GM23248 (cell line): ENCODE measurements around the gene LY86. TPM values are rescaled to one million over a fixed set of nuclear protein-coding genes. Genes with fewer than 3 reads are reported as not detected.

Experiments
- DNase-seq: peaks from one replicate; pipeline ENCODE4 v3.0.0-alpha.2; 2015
- H2AFZ ChIP-seq: fragments of 200-600 bp; sonication (generic); 2 replicates; pipeline ENCODE4 v1.6.1; 2016; ENCODE audit warnings: antibody characterized with exemption
- H3F3A ChIP-seq: fragments of 200-600 bp; sonication (generic); 2 replicates; pipeline ENCODE4 v1.6.1; 2016; ENCODE audit warnings: mild to moderate bottlenecking, antibody characterized with exemption, mixed run types; ENCODE audit not compliant: insufficient read depth
- H3K27ac ChIP-seq: fragments of 200-600 bp; sonication (generic); 2 replicates; pipeline ENCODE4 v1.5.1; 2016; ENCODE audit warnings: mild to moderate bottlenecking
- H3K27me3 ChIP-seq: fragments of 200-600 bp; sonication (generic); replicated peaks from 2 replicates; pipeline ENCODE4 v1.6.1; 2016; ENCODE audit warnings: mild to moderate bottlenecking; ENCODE audit not compliant: insufficient read depth
- H3K36me3 ChIP-seq: fragments of 200-600 bp; sonication (generic); 2 replicates; pipeline ENCODE4 v1.6.1; 2016; ENCODE audit warnings: low read depth, mild to moderate bottlenecking
- H3K4me1 ChIP-seq: fragments of 200-600 bp; sonication (generic); 2 replicates; pipeline ENCODE4 v1.6.1; 2016; ENCODE audit warnings: mild to moderate bottlenecking; ENCODE audit not compliant: insufficient read depth
- H3K4me2 ChIP-seq: fragments of 200-600 bp; sonication (generic); one replicate; pipeline ENCODE4 v1.6.1; 2016; ENCODE audit warnings: mild to moderate bottlenecking; ENCODE audit not compliant: unreplicated experiment
- H3K4me3 ChIP-seq: fragments of 200-600 bp; sonication (generic); 2 replicates; pipeline ENCODE4 v1.5.1; 2016; ENCODE audit warnings: mild to moderate bottlenecking
- H3K79me2 ChIP-seq: fragments of 200-600 bp; sonication (generic); 2 replicates; pipeline ENCODE4 v1.6.1; 2016; ENCODE audit warnings: mild to moderate bottlenecking; ENCODE audit not compliant: insufficient read depth
- H3K9ac ChIP-seq: fragments of 200-600 bp; sonication (generic); 2 replicates; pipeline ENCODE4 v1.6.1; 2016; ENCODE audit warnings: mild to moderate bottlenecking
- H3K9me2 ChIP-seq: fragments of 200-600 bp; sonication (generic); 2 replicates; pipeline ENCODE4 v1.6.1; 2016; ENCODE audit warnings: mixed run types, mild to moderate bottlenecking, moderate library complexity; ENCODE audit not compliant: insufficient read depth
- H3K9me3 ChIP-seq: fragments of 200-600 bp; sonication (generic); one replicate; pipeline ENCODE4 v1.6.1; 2017; ENCODE audit warnings: low read depth
- H4K20me1 ChIP-seq: fragments of 200-600 bp; sonication (generic); 2 replicates; pipeline ENCODE4 v1.6.0; 2016; ENCODE audit not compliant: insufficient read depth
- EZH2 ChIP-seq: fragments of 200-600 bp; sonication (generic); IDR thresholded peaks from 2 replicates; pipeline ENCODE4 v1.6.1; 2018; ENCODE audit warnings: antibody characterized with exemption, mild to moderate bottlenecking; ENCODE audit not compliant: insufficient read depth, poor library complexity, severe bottlenecking
- EZH2phosphoT487 ChIP-seq: fragments of 200-600 bp; sonication (generic); IDR thresholded peaks from 2 replicates; pipeline ENCODE4 v1.6.1; 2018; ENCODE audit warnings: antibody characterized with exemption, moderate library complexity, mild to moderate bottlenecking, low read depth; ENCODE audit not compliant: insufficient read depth
- WGBS, 2 experiments: methylation state at CpG; one replicate each; pipeline ENCODE4 v1.1.6; 2015 to 2017; ENCODE audit warnings: low lambda C conversion rate in 2 of 2, low coverage in 1 of 2; ENCODE audit errors: missing lambda C conversion rate in 2 of 2; 5-methylcytosine and 5-hydroxymethylcytosine counted together
- in situ Hi-C: fragments of 300-500 bp; cut with MboI; formaldehyde crosslinking; loops from 2 replicates; pipeline ENCODE4 v1.15.0; 2020
- polyA plus RNA-seq: library from polyadenylated mRNA; unstranded; fragments of >200 nt; fragmentation: Nextera tagmentation; extraction: Ambion mirVana; gene quantifications from 2 replicates; pipeline ENCODE4 v1.2.1, GENCODE V29; 2016
- total RNA-seq: library from RNA; depleted of rRNA; stranded (reverse); fragments of >200 nt; shearing (Covaris generic); gene quantifications from 2 replicates; pipeline ENCODE4 v1.2.3, GENCODE V29; 2014

LY86 gene
- total and polyA plus RNA-seq, 2 experiments from 2014 or later = not detected

DNA sequence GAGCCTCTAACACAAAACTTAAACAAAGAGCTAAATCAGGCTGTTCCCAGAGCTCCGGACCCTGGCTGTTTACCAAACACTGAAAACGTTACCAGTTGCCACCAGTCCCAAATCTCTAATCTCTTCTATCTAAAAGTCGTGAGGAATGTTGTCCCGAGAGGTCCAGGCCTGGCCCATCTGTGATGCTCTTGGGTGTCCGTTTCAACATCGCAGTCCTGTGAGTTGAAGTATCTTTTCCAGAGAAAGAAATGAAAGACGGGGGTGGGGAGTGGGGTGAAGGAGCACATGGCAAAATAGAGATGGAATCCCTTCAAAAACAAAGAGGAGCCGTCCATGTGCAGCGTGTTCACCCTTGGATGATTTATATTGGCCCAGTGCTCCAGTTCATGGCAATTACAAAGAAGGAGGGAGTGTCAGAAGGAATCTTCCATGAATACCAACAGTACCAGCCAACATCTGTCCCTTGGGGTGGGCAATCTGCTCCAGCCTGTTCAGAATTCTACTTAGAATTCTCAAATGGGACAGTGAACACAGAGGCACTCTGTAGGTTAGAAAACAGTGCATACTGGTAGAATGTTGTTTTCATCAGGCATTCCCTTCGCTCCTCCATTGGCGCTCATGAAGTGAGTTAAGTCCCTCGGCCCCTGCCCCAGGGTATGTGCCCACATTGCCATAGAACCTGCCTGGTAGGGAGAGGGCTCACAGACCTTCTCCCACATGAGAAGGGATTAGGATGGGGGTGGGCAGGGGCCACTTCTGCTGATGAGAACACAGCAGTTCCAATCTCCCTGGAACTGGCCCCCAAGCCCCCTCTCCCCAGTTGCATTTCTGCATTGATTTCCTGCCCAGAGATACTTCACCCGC is 112.1 kb downstream of the LY86 start:
- no peaks in the 10 kb centered on the region for H4K20me1 ChIP-seq
- H3K79me2 ChIP-seq = no peaks in the 10 kb centered on the region
- in situ Hi-C loops = no loop called here
- TF ChIP-seq EZH2phosphoT487 = no peak
- no peak for TF ChIP-seq EZH2
- H3K36me3 ChIP-seq = no peaks in the 10 kb centered on the region
- peak overlapping the region; percentile 68 for H3K9ac ChIP-seq
- no peaks in the 10 kb centered on the region for H3K27me3 ChIP-seq
- H3K27ac ChIP-seq = peak overlapping the region; percentile 85
- peak overlapping the region; percentile 62 for H2AFZ ChIP-seq
- peaks cover 25% of the 10 kb centered on the region for H3K4me1 ChIP-seq
- WGBS, 2 experiments = 19 to 20% methylated on average over 13 of the region's 13 CpGs
- H3K9me2 ChIP-seq = no peaks in the 10 kb centered on the region
- no peaks in the 10 kb centered on the region for H3K9me3 ChIP-seq
- peak overlapping the region; percentile 63 for H3K4me2 ChIP-seq
- H3F3A ChIP-seq = peaks cover 14% of the 10 kb centered on the region
- peak overlapping the region; percentile 28; the same call in 1 of the 2 replicates for H3K4me3 ChIP-seq
- no peak for DNase-seq

DNA sequence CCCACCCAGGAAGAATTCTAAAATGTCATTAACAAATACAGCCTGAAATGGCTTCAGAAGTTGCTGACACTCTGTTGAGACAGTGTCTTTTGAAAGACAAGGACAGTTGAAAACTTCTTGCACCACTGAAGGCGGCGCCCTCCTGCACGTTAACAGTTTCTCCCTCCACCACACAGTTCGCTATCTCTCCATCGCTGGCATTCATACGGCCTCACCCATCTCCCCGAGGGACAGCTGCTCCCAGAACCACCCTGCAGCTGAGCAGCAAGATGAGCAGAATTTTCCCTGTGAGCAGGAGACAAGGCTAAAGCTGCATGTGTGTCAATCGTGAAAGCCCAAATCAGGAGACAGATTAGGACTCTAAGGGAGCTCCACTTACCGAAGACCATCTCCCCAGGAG is 113.3 kb downstream of the LY86 start:
- H3K4me1 ChIP-seq = peaks cover 14% of the 10 kb centered on the region
- no peaks in the 10 kb centered on the region for H3K9me3 ChIP-seq
- DNase-seq = peak; percentile 49
- in situ Hi-C loops = no loop called here
- no peaks in the 10 kb centered on the region for H3K79me2 ChIP-seq
- no peak for TF ChIP-seq EZH2phosphoT487
- H3K27me3 ChIP-seq = no peaks in the 10 kb centered on the region
- H3K4me3 ChIP-seq = no peak overlapping the region
- 33 to 38% methylated on average over 9 of the region's 9 CpGs for WGBS, 2 experiments
- H3K9ac ChIP-seq = no peak overlapping the region
- H3K4me2 ChIP-seq = no peak overlapping the region
- 0 out of 2 replicates have a peak overlapping the region, but pooled peaks have one; percentile 48 for H2AFZ ChIP-seq
- peaks cover 14% of the 10 kb centered on the region for H3F3A ChIP-seq
- H3K36me3 ChIP-seq = no peaks in the 10 kb centered on the region
- no peaks in the 10 kb centered on the region for H4K20me1 ChIP-seq
- H3K27ac ChIP-seq = no peak overlapping the region
- H3K9me2 ChIP-seq = no peaks in the 10 kb centered on the region

- no peaks in the 10 kb centered on the region for H3K9me2 ChIP-seq
- 78 to 84% methylated on average over 4 of the region's 4 CpGs for WGBS, 2 experiments
- no peaks in the 10 kb centered on the region for H3K36me3 ChIP-seq
- H3K27ac ChIP-seq = no peak overlapping the region
- H3K9me3 ChIP-seq = no peaks in the 10 kb centered on the region
- no peak for TF ChIP-seq EZH2phosphoT487
- TF ChIP-seq EZH2 = no peak
- no peak overlapping the region for H3K9ac ChIP-seq
- peaks cover 12% of the 10 kb centered on the region for H3F3A ChIP-seq
- no peak overlapping the region for H3K4me2 ChIP-seq
- H3K4me3 ChIP-seq = no peak overlapping the region
- no peak for DNase-seq
- no peaks in the 10 kb centered on the region for H3K27me3 ChIP-seq
- H3K79me2 ChIP-seq = no peaks in the 10 kb centered on the region
- peaks cover 14% of the 10 kb centered on the region for H3K4me1 ChIP-seq
- no peak overlapping the region for H2AFZ ChIP-seq
- in situ Hi-C loops = no loop called here
- no peaks in the 10 kb centered on the region for H4K20me1 ChIP-seq
These were observed 115.2 kb downstream of the LY86 start for GRCh38 chr6:6703699-6704098.
